Small intestine (tissue), 7 donors: ENCODE results near the gene GH1. TPM values are rescaled to one million over a fixed set of nuclear protein-coding genes. Genes with fewer than 3 reads are reported as not detected.
A peak's percentile ranks its signal among the peaks of the same experiment; 100 is the strongest.

Source experiments
- DNase-seq, 2 donors: peaks; one replicate each; pipeline versions ENCODE4 v3.0.0 to v3.0.0-alpha.2; 2013
- FAIRE-seq: peaks from 2 replicates; lab custom pipeline; 2012; peaks lifted over from hg19 to GRCh38; lab: Jason Lieb, UNC
- H3K27ac ChIP-seq, 3 donors: one replicate each; pipeline ENCODE4 v1.5.1; 2013; ENCODE audit warnings: low read length in 2 of 3, mild to moderate bottlenecking in 2 of 3, control low read depth in 1 of 3, inconsistent platforms in 1 of 3, low read depth in 1 of 3, moderate library complexity in 1 of 3
- H3K27me3 ChIP-seq, 3 donors: one replicate each; pipeline ENCODE4 v1.6.1; 2013; ENCODE audit warnings: low read length in 3 of 3, inconsistent platforms in 1 of 3; ENCODE audit not compliant: control insufficient read depth in 3 of 3, insufficient read depth in 3 of 3
- H3K36me3 ChIP-seq, 3 donors: one replicate each; pipeline ENCODE4 v1.6.1; 2013; ENCODE audit warnings: low read length in 3 of 3, inconsistent platforms in 1 of 3, low read depth in 1 of 3, mild to moderate bottlenecking in 1 of 3, moderate library complexity in 1 of 3; ENCODE audit not compliant: control insufficient read depth in 3 of 3, insufficient read depth in 2 of 3
- H3K4me1 ChIP-seq, 3 donors: one replicate each; pipeline ENCODE4 v1.6.1; 2013; ENCODE audit warnings: low read length in 2 of 3, inconsistent platforms in 1 of 3, low read depth in 1 of 3, mild to moderate bottlenecking in 1 of 3, moderate library complexity in 1 of 3; ENCODE audit not compliant: control insufficient read depth in 3 of 3, insufficient read depth in 2 of 3
- H3K4me3 ChIP-seq, 3 donors: one replicate each; pipeline ENCODE4 v1.5.1; 2013; ENCODE audit warnings: low read length in 3 of 3, control low read depth in 1 of 3, inconsistent platforms in 1 of 3, low read depth in 1 of 3, mild to moderate bottlenecking in 1 of 3, moderate library complexity in 1 of 3
- H3K9me3 ChIP-seq, 2 donors: one replicate each; pipeline ENCODE4 v1.6.1; 2013; ENCODE audit warnings: low read depth in 1 of 2, low read length in 1 of 2; ENCODE audit not compliant: control insufficient read depth in 2 of 2, insufficient read depth in 1 of 2
- WGBS, 3 donors: extraction: QIAGEN DNeasy Blood & Tissue Kit; methylation state at CpG; one replicate each; pipeline ENCODE4 v1.1.7; 2013; 5-methylcytosine and 5-hydroxymethylcytosine counted together
- polyA plus RNA-seq, 4 donors: library from polyadenylated mRNA; stranded (reverse) in 3 of 4; unstranded in 1 of 4; fragments of 200-250 nt in 3 of 4; fragments of 120-200 nt in 1 of 4; gene quantifications; one replicate each; pipeline versions ENCODE4 v1.2.1 to v1.2.3, GENCODE V29; 2013
- donor health status: healthy with polysubstance abuse.
- donor health status: control.
- donor health status: control.
- donor health status: Bipolar disorder and iron deficiency.
- donor health status: healthy.

GH1 gene
- polyA plus RNA-seq, 4 donors, result 0.06 TPM; not detected in 3

DNA sequence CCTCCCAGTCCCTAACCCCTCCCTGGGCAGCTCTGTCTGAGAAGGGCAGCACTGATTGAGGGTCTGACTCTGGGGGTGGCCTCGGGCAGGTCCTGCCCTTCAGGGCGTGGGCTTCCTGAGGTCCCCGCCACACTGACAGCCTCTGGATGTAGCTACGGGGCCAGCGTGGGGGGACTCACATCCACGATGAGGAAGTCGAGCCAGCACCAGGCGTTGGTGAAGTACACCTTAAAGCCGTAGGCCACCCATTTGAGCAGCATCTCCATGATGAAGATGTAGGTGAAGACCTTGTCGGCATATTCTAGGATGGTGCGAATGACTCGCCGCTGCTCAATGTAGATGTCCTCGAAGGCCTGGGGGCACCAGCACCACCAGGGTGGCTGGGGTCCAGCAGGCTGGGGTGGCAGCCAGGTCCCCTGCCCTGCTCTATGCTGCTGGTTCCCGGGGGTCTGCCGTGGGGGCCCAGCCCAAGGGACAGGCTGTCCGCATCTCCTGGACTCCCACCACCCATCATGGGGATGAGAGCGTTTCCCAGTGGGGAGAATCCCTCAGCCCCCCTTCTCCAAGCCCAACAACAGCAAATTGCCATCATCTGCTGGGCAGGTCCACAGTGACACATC lies 29.2 kb upstream of the GH1 start:
- 79 to 83% (median 83%) methylated on average over 18 of the region's 18 CpGs for WGBS, 3 donors
- no peak for FAIRE-seq
- no peak overlapping the region for H3K27ac ChIP-seq
- no peak overlapping the region for H3K4me3 ChIP-seq
- DNase-seq, result no peak
- peaks cover 0 to 2% (median 0%) of the 10 kb centered on the region in 3 donors for H3K4me1 ChIP-seq
- H3K9me3 ChIP-seq, result no peaks in the 10 kb centered on the region
- H3K27me3 ChIP-seq, result no peaks in the 10 kb centered on the region
- H3K36me3 ChIP-seq, result no peaks in the 10 kb centered on the region

- peaks cover 0 to 2% (median 0%) of the 10 kb centered on the region in 3 donors for H3K4me1 ChIP-seq
- H3K27me3 ChIP-seq, result no peaks in the 10 kb centered on the region
- H3K36me3 ChIP-seq, result no peaks in the 10 kb centered on the region
- no peak overlapping the region for H3K4me3 ChIP-seq
- no peaks in the 10 kb centered on the region for H3K9me3 ChIP-seq
- no peak for FAIRE-seq
- DNase-seq, result peak; percentile 27 to 52
- WGBS, 3 donors, result 30 to 40% (median 34%) methylated on average over 19 to 20 of the region's 20 CpGs
- H3K27ac ChIP-seq, result no peak overlapping the region
Measured at GRCh38 chr17:63946440-63947363, 28.1 kb upstream of the GH1 start.

DNA sequence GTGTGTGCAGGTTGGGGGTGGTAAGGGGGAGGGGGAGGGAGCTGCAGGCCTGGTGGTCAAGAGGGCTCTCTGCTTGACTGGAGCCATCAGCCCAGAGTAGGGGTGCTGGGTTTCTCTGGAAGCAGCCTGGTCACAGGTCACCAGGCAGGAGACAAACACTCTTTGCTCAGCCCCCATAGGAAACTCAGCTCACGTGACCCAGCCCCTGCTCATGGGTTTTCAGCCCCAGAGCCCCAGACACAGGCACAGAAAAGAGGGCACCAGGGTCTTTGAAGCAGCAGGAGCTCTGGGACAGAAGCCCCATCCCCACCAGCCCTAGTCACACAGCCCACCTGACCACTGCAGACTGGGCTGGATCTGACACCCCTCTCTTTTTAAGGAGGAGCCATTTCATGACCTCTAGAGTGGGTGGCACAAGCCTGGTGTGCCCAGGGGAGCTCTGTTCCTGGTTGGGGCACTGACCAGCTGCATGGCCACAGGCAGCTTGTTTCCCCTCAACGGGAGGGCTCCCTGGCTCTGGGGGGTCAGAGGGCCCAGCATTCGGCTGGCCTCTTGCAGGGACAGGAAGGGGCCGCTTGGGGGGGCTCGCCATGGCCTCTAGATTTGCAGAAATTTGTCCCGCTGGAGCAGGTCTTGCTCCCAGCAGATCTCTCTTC lies 27.3 kb upstream of the GH1 start:
- FAIRE-seq (no peak), DNase-seq (no peak)
- no peaks in the 10 kb centered on the region for H3K27me3 ChIP-seq
- no peak overlapping the region for H3K27ac ChIP-seq
- no peaks in the 10 kb centered on the region for H3K36me3 ChIP-seq
- WGBS, 3 donors, result 56 to 76% (median 74%) methylated on average over 6 of the region's 6 CpGs
- H3K4me3 ChIP-seq, result no peak overlapping the region
- H3K4me1 ChIP-seq, result peaks cover 0 to 2% (median 0%) of the 10 kb centered on the region in 3 donors
- H3K9me3 ChIP-seq, result no peaks in the 10 kb centered on the region

GRCh38 chr17:63944736-63945499 lies 26.3 kb upstream of the GH1 start:
- Histone ChIP-seq H3K27me3 (no peaks in the 10 kb centered on the region), H3K9me3 (no peaks in the 10 kb centered on the region), H3K4me3 (no peak overlapping the region), H3K27ac (no peak overlapping the region), H3K4me1 (peaks cover 0 to 2% (median 0%) of the 10 kb centered on the region in 3 donors), H3K36me3 (no peaks in the 10 kb centered on the region)
- no peak for DNase-seq
- WGBS, 3 donors, result 81 to 88% (median 81%) methylated on average over 24 of the region's 24 CpGs
- no peak for FAIRE-seq

DNA sequence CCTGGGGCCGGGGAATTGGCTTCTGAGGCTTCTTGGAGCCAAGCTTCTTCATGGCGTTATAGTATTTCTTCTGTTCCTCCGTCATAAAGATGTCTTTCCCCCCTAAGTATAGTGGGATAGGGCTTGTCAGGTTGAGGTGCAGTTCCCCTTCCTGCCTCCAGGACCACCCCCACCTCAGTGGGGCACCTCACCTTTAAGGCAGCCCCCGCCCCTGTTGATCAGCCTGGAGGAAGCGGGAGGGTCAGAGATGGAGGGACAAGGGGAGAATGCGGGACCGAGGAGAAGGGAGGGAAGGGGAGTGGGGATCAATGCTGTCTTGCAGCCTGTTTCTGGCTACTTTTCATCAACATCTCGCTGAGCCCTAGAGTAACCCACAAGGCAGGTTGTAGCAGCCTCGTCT lies 25.1 kb upstream of the GH1 start:
- 68 to 78% (median 69%) methylated on average over 9 of the region's 9 CpGs for WGBS, 3 donors
- Histone ChIP-seq H3K36me3 (no peaks in the 10 kb centered on the region), H3K27ac (no peak overlapping the region), H3K4me1 (peaks cover 0 to 2% (median 0%) of the 10 kb centered on the region in 3 donors), H3K4me3 (no peak overlapping the region), H3K9me3 (no peaks in the 10 kb centered on the region), H3K27me3 (no peaks in the 10 kb centered on the region)
- FAIRE-seq, result no peak
- no peak for DNase-seq

DNA sequence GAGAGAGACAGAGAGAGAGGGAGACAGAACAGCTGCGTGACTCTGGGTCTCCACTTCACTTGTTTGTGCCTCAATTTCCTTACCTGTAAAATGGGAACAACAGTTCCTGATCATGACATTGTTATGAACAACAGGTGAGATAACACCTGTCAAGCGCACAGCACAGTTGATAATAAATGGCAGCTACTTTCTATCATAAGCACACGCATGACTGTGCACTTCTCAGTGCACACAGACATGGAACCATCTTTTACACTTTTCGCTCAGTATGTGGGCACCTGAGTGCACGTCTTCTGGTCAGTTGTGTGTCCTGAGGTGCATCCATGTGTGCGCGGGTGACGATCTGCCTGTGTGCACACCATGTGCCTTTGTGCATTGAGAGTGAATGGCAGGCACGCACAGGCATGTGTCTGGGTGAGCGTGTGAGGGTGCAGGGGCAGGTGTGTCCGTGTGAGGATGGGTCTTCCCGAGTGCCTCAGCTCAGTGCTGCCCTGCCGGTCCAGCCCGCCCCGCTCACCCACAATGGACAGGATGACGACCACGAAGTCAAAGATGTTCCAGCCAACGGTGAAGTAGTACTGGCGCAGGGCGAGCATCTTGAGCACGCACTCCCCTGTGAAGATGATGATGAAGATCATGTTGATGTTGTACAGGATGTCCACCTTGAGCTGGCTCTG lies 23.8 kb upstream of the GH1 start:
- H3K9me3 ChIP-seq, result no peaks in the 10 kb centered on the region
- WGBS, 3 donors, result 90 to 93% (median 92%) methylated on average over 21 of the region's 21 CpGs
- no peaks in the 10 kb centered on the region for H3K36me3 ChIP-seq
- no peak for DNase-seq
- no peaks in the 10 kb centered on the region for H3K27me3 ChIP-seq
- no peak overlapping the region for H3K27ac ChIP-seq
- H3K4me3 ChIP-seq, result no peak overlapping the region
- H3K4me1 ChIP-seq, result peaks cover 0 to 2% (median 0%) of the 10 kb centered on the region in 3 donors
- no peak for FAIRE-seq

DNA sequence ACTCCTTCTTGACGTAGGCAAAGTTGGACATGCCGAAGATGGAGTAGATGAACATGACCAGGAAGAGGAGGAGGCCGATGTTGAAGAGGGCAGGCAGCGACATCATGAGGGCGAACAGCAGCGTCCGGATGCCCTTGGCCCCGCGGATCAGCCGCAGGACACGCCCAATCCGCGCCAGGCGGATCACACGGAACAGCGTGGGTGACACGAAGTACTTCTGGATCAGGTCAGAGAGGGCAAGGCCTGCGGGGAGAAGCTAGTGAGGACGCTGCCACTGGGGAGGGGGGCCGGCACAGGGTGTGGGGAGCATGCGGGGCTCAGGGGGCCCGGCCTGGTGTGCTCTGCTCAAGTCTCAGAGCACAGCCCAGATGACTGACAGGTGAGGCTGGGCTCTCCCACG lies 23.1 kb upstream of the GH1 start:
- H3K4me1 ChIP-seq, result peaks cover 0 to 2% (median 0%) of the 10 kb centered on the region in 3 donors
- H3K36me3 ChIP-seq, result no peaks in the 10 kb centered on the region
- H3K4me3 ChIP-seq, result no peak overlapping the region
- DNase-seq, result no peak
- no peaks in the 10 kb centered on the region for H3K27me3 ChIP-seq
- 79 to 90% (median 87%) methylated on average over 23 of the region's 23 CpGs for WGBS, 3 donors
- H3K9me3 ChIP-seq, result no peaks in the 10 kb centered on the region
- FAIRE-seq, result no peak
- H3K27ac ChIP-seq, result no peak overlapping the region
